ENCODE data around the gene MRPL54.

DNA sequence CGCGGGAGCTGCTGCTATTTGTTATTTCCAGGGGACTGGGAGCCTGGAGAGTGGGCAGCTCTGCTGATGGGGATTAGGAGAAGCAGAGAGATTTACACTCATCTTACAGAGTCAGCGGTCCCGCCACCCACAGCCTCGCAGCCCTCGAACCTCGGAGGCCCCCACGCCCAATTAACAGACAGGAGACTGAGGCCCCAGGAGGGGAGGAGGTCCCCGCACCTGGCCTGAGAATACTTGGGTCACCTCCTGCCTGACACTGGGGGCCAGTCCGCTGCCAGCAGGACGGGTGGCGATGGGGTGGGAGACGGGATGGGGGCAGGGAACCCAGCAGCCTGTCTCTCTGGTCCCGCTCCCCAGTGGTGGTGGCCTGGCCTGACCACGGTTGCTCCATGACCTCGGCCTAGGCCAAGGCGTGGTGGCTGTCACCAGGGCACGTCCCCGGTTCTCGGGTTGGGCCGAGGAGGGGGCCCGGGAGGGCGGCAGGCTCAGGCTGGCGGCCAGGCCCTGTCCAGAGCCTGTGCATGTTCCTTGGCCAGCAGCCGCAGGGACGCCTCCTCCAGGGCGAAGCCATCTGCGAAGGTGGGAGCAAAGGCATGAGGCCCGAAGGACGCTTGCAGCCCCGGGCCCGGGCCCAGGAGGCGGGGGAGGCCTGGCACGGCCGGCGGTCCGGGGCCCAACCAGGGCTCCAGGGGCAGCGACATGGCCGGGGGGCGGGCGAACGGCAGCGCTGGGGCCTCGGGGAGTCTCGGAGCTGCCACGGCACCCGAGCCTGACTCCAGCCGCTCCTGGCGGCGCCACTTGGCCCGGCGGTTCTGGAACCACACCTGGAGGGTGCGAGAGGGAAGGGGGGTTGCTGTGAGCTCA, 7.9 kb downstream of the MRPL54 start:
- TF ChIP-seq POLR2A (IDR thresholded peaks at IDR 0.05): no peak
- TF ChIP-seq, protein P1, sequence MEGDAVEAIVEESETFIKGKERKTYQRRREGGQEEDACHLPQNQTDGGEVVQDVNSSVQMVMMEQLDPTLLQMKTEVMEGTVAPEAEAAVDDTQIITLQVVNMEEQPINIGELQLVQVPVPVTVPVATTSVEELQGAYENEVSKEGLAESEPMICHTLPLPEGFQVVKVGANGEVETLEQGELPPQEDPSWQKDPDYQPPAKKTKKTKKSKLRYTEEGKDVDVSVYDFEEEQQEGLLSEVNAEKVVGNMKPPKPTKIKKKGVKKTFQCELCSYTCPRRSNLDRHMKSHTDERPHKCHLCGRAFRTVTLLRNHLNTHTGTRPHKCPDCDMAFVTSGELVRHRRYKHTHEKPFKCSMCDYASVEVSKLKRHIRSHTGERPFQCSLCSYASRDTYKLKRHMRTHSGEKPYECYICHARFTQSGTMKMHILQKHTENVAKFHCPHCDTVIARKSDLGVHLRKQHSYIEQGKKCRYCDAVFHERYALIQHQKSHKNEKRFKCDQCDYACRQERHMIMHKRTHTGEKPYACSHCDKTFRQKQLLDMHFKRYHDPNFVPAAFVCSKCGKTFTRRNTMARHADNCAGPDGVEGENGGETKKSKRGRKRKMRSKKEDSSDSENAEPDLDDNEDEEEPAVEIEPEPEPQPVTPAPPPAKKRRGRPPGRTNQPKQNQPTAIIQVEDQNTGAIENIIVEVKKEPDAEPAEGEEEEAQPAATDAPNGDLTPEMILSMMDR (IDR thresholded peaks at IDR 0.05): no peak

Data from heart left ventricle (tissue), 13 donors.